Measurements from ENCODE around the gene BEST2.

BEST2 gene

DNA sequence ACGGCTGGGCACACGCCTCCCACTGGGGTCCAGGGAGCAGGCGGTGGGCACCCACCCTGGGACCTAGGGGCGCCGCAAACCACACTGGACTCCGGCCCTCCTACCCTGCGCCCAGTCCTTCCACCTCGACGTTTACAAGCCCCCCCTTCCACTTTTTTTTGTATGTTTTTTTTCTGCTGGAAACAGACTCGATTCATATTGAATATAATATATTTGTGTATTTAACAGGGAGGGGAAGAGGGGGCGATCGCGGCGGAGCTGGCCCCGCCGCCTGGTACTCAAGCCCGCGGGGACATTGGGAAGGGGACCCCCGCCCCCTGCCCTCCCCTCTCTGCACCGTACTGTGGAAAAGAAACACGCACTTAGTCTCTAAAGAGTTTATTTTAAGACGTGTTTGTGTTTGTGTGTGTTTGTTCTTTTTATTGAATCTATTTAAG lies 41.3 kb downstream of the BEST2 start:
- TF ChIP-seq GLIS3 (CRISPR knock-in tag; IDR thresholded peaks at IDR 0.05) (peak; percentile 46; the same call in 1 of the 2 replicates), ZC3H10 (CRISPR knock-in tag; IDR thresholded peaks at IDR 0.05) (no peak)
- TF ChIP-seq, protein P1, sequence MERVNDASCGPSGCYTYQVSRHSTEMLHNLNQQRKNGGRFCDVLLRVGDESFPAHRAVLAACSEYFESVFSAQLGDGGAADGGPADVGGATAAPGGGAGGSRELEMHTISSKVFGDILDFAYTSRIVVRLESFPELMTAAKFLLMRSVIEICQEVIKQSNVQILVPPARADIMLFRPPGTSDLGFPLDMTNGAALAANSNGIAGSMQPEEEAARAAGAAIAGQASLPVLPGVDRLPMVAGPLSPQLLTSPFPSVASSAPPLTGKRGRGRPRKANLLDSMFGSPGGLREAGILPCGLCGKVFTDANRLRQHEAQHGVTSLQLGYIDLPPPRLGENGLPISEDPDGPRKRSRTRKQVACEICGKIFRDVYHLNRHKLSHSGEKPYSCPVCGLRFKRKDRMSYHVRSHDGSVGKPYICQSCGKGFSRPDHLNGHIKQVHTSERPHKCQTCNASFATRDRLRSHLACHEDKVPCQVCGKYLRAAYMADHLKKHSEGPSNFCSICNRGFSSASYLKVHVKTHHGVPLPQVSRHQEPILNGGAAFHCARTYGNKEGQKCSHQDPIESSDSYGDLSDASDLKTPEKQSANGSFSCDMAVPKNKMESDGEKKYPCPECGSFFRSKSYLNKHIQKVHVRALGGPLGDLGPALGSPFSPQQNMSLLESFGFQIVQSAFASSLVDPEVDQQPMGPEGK (CRISPR knock-in tag; IDR thresholded peaks at IDR 0.05; ENCODE audit: borderline replicate concordance): no peak
- ATAC-seq: no peak

GRCh38 chr19:12793290-12794195 lies 42.0 kb downstream of the BEST2 start:
- peak; percentile 41 for ATAC-seq
- TF ChIP-seq PPARA (CRISPR knock-in tag; IDR thresholded peaks at IDR 0.05; ENCODE audit: borderline replicate concordance): no peak
- TF ChIP-seq ESRRG (CRISPR knock-in tag; IDR thresholded peaks at IDR 0.05): peak; percentile 94
- TF ChIP-seq, protein P2, sequence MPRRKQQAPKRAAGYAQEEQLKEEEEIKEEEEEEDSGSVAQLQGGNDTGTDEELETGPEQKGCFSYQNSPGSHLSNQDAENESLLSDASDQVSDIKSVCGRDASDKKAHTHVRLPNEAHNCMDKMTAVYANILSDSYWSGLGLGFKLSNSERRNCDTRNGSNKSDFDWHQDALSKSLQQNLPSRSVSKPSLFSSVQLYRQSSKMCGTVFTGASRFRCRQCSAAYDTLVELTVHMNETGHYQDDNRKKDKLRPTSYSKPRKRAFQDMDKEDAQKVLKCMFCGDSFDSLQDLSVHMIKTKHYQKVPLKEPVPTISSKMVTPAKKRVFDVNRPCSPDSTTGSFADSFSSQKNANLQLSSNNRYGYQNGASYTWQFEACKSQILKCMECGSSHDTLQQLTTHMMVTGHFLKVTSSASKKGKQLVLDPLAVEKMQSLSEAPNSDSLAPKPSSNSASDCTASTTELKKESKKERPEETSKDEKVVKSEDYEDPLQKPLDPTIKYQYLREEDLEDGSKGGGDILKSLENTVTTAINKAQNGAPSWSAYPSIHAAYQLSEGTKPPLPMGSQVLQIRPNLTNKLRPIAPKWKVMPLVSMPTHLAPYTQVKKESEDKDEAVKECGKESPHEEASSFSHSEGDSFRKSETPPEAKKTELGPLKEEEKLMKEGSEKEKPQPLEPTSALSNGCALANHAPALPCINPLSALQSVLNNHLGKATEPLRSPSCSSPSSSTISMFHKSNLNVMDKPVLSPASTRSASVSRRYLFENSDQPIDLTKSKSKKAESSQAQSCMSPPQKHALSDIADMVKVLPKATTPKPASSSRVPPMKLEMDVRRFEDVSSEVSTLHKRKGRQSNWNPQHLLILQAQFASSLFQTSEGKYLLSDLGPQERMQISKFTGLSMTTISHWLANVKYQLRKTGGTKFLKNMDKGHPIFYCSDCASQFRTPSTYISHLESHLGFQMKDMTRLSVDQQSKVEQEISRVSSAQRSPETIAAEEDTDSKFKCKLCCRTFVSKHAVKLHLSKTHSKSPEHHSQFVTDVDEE (CRISPR knock-in tag; IDR thresholded peaks at IDR 0.05): peak; percentile 54
- peak; percentile 66 for TF ChIP-seq TOX (CRISPR knock-in tag; IDR thresholded peaks at IDR 0.05; ENCODE audit: borderline replicate concordance)
- TF ChIP-seq GLIS3 (CRISPR knock-in tag; IDR thresholded peaks at IDR 0.05): peak; percentile 88; the same call in 1 of the 2 replicates
- peak; percentile 92 for TF ChIP-seq ZC3H10 (CRISPR knock-in tag; IDR thresholded peaks at IDR 0.05)
- TF ChIP-seq, protein P1 (CRISPR knock-in tag; IDR thresholded peaks at IDR 0.05; ENCODE audit: borderline replicate concordance): peak; percentile 89
- TF ChIP-seq ZNF565 (CRISPR knock-in tag; conservative IDR thresholded peaks at IDR 0.05; ENCODE audit: low read depth): peak; percentile 11; the same call in 1 of the 2 replicates
- TF ChIP-seq ZNF70 (CRISPR knock-in tag; IDR thresholded peaks at IDR 0.05): no peak; the same call in none of the 2 replicates
- TF ChIP-seq POU6F1 (CRISPR knock-in tag; IDR thresholded peaks at IDR 0.05; ENCODE audit: borderline replicate concordance, low read depth): peak; percentile 69
- TF ChIP-seq SNAI2 (CRISPR knock-in tag; IDR thresholded peaks at IDR 0.05): peak; percentile 72; the same call in 1 of the 2 replicates
- TF ChIP-seq TCF4 (CRISPR knock-in tag; IDR thresholded peaks at IDR 0.05; ENCODE audit: borderline replicate concordance): 0 out of 2 replicates have a peak, but pooled peaks have one; percentile 13
- no peak for TF ChIP-seq OSR1 (CRISPR knock-in tag; IDR thresholded peaks at IDR 0.05)
- TF ChIP-seq ARNTL (CRISPR knock-in tag; IDR thresholded peaks at IDR 0.05; ENCODE audit: borderline replicate concordance, low read depth): 0 out of 2 replicates have a peak, but pooled peaks have one; percentile 6
- TF ChIP-seq RARB (CRISPR knock-in tag; IDR thresholded peaks at IDR 0.05): peak; percentile 82
- peak; percentile 83 for TF ChIP-seq CSDC2 (CRISPR knock-in tag; IDR thresholded peaks at IDR 0.05)
- TF ChIP-seq ZFP3 (CRISPR knock-in tag; IDR thresholded peaks at IDR 0.05): peak; percentile 68; the same call in 1 of the 2 replicates
- no peak for TF ChIP-seq ZNF8 (CRISPR knock-in tag; IDR thresholded peaks at IDR 0.05)
- TF ChIP-seq, protein P3, sequence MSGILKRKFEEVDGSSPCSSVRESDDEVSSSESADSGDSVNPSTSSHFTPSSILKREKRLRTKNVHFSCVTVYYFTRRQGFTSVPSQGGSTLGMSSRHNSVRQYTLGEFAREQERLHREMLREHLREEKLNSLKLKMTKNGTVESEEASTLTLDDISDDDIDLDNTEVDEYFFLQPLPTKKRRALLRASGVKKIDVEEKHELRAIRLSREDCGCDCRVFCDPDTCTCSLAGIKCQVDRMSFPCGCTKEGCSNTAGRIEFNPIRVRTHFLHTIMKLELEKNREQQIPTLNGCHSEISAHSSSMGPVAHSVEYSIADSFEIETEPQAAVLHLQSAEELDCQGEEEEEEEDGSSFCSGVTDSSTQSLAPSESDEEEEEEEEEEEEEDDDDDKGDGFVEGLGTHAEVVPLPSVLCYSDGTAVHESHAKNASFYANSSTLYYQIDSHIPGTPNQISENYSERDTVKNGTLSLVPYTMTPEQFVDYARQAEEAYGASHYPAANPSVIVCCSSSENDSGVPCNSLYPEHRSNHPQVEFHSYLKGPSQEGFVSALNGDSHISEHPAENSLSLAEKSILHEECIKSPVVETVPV (CRISPR knock-in tag; IDR thresholded peaks at IDR 0.05): peak; percentile 88; the same call in 1 of the 2 replicates
